Measurements from ENCODE around the gene PCSK6.

DNA sequence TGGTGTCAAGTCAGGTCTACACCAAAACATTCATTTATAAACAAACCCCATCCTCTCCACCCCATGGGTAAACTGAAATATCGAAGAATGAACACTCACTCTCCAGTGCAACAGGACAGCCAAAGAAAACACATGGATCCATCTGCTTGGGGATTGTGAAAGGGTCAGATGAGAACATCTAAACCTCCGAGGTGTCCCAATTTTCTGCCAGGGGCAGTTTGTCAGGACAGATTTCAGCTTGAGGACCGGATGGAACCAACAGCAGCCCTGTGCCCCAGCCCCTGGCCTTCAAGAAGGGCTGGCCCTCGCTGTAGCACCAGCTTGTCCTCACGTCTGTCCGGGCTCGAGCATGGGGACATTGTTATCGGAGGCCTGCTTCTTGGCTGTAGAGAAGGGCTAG is 45.5 kb downstream of the PCSK6 start:
- TF ChIP-seq ZFP3 (CRISPR knock-in tag; IDR thresholded peaks at IDR 0.05) (no peak), ARNTL (CRISPR knock-in tag; IDR thresholded peaks at IDR 0.05; ENCODE audit: borderline replicate concordance, low read depth) (no peak)
- TF ChIP-seq, protein P1, sequence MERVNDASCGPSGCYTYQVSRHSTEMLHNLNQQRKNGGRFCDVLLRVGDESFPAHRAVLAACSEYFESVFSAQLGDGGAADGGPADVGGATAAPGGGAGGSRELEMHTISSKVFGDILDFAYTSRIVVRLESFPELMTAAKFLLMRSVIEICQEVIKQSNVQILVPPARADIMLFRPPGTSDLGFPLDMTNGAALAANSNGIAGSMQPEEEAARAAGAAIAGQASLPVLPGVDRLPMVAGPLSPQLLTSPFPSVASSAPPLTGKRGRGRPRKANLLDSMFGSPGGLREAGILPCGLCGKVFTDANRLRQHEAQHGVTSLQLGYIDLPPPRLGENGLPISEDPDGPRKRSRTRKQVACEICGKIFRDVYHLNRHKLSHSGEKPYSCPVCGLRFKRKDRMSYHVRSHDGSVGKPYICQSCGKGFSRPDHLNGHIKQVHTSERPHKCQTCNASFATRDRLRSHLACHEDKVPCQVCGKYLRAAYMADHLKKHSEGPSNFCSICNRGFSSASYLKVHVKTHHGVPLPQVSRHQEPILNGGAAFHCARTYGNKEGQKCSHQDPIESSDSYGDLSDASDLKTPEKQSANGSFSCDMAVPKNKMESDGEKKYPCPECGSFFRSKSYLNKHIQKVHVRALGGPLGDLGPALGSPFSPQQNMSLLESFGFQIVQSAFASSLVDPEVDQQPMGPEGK (CRISPR knock-in tag; IDR thresholded peaks at IDR 0.05; ENCODE audit: borderline replicate concordance) = no peak
- TF ChIP-seq, protein P2, sequence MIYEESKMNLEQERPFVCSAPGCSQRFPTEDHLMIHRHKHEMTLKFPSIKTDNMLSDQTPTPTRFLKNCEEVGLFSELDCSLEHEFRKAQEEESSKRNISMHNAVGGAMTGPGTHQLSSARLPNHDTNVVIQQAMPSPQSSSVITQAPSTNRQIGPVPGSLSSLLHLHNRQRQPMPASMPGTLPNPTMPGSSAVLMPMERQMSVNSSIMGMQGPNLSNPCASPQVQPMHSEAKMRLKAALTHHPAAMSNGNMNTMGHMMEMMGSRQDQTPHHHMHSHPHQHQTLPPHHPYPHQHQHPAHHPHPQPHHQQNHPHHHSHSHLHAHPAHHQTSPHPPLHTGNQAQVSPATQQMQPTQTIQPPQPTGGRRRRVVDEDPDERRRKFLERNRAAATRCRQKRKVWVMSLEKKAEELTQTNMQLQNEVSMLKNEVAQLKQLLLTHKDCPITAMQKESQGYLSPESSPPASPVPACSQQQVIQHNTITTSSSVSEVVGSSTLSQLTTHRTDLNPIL (CRISPR knock-in tag; IDR thresholded peaks at IDR 0.05; ENCODE audit: low read depth) = no peak

All from SK-N-SH treated with all-trans-retinoic acid at 6 μM for 48 hours (cell line).